BE2C (cell line): Measurements from ENCODE around the gene PCDHA1.
A peak's percentile ranks its signal among the peaks of the same experiment; 100 is the strongest.
"Not testable (repeated sequence)": the region's sequence is repeated elsewhere in the genome, so short reads cannot be mapped to it uniquely, and the experiment has no call there.

Experiments
- DNase-seq: peaks from one replicate; pipeline ENCODE4 v3.0.0-alpha.2; 2020
- H3K27me3 ChIP-seq: fragments of 250-450 bp; sonication (Bioruptor Pico); 2 replicates; pipeline ENCODE4 v1.5.1; 2020; ENCODE audit warnings: mild to moderate bottlenecking
- H3K36me3 ChIP-seq: fragments of 250-450 bp; sonication (Bioruptor Pico); 2 replicates; pipeline ENCODE4 v1.5.1; 2020; ENCODE audit warnings: mild to moderate bottlenecking
- H3K4me1 ChIP-seq: fragments of 250-450 bp; sonication (Bioruptor Pico); 2 replicates; pipeline ENCODE4 v1.5.1; 2020
- H3K4me3 ChIP-seq: 2 replicates; pipeline ENCODE4 v1.5.1; 2011; ENCODE audit warnings: low read depth, low read length
- H3K9me3 ChIP-seq: fragments of 250-450 bp; sonication (Bioruptor Pico); 2 replicates; pipeline ENCODE4 v1.5.1; 2020
- CTCF ChIP-seq: IDR thresholded peaks from 2 replicates; pipeline ENCODE4 v1.5.1; 2012; ENCODE audit warnings: mild to moderate bottlenecking, low read depth, low read length

Gene PCDHA1

GRCh38 chr5:140875085-140876065 lies 89.4 kb downstream of the PCDHA1 start, which contains the start of gene PCDHA12:
PCDHA12 (plus strand) TSS chr5:140875308; CDS start chr5:140875473, 165 bp downstream.
- Histone ChIP-seq H3K4me3 (no peak within 1 kb of the TSS), H3K4me1 (no peaks in the 10 kb centered on the region), H3K9me3 (no peaks in the 10 kb centered on the region), H3K36me3 (peaks cover 7% of the 10 kb centered on the region), H3K27me3 (no peaks in the 10 kb centered on the region)
- TF ChIP-seq CTCF, result 0 out of 2 replicates have a peak, but pooled peaks have one; percentile 25
- no peak for DNase-seq

DNA sequence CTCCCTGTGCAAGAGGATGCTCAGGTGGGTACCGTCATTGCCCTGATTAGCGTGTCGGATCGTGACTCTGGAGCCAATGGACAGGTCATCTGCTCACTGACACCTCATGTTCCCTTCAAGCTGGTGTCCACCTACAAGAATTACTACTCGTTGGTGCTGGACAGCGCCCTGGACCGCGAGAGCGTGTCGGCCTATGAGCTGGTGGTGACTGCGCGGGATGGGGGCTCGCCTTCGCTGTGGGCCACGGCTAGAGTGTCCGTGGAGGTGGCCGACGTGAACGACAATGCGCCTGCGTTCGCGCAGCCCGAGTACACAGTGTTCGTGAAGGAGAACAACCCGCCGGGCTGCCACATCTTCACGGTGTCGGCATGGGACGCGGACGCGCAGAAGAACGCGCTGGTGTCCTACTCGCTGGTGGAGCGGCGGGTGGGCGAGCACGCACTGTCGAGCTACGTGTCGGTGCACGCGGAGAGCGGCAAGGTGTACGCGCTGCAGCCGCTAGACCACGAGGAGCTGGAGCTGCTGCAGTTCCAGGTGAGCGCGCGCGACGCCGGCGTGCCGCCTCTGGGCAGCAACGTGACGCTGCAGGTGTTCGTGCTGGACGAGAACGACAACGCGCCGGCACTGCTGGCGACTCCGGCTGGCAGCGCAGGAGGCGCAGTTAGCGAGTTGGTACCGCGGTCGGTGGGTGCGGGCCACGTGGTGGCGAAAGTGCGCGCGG lies 90.8 kb downstream of the PCDHA1 start:
- H3K4me3 ChIP-seq, H3K4me1 ChIP-seq, DNase-seq, H3K27me3 ChIP-seq, H3K9me3 ChIP-seq, H3K36me3 ChIP-seq: not testable (repeated sequence)

DNA sequence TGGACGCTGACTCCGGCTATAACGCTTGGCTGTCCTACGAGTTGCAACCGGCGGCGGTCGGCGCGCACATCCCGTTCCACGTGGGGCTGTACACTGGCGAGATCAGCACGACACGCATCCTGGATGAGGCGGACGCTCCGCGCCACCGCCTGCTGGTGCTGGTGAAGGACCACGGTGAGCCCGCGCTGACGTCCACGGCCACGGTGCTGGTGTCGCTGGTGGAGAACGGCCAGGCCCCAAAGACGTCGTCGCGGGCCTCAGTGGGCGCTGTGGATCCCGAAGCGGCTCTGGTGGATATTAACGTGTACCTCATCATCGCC lies 91.3 kb downstream of the PCDHA1 start:
- no peak for TF ChIP-seq CTCF
- DNase-seq, result no peak
- H3K27me3 ChIP-seq, result no peaks in the 10 kb centered on the region
- H3K4me1 ChIP-seq, result no peaks in the 10 kb centered on the region
- H3K36me3 ChIP-seq, result peaks cover 7% of the 10 kb centered on the region; the same call in 1 of the 2 replicates
- no peak overlapping the region for H3K4me3 ChIP-seq
- H3K9me3 ChIP-seq, result no peaks in the 10 kb centered on the region

GRCh38 chr5:140881889-140882590 lies 96.1 kb downstream of the PCDHA1 start, which contains the start of gene PCDHA13:
PCDHA13 (plus strand) TSS chr5:140882124; CDS start chr5:140882269, 145 bp downstream.
- Histone ChIP-seq H3K9me3 (no peaks in the 10 kb centered on the region), H3K27me3 (no peaks in the 10 kb centered on the region), H3K4me1 (no peaks in the 10 kb centered on the region), H3K4me3 (no peak within 1 kb of the TSS), H3K36me3 (no peaks in the 10 kb centered on the region)
- no peak for DNase-seq
- TF ChIP-seq CTCF, result no peak

DNA sequence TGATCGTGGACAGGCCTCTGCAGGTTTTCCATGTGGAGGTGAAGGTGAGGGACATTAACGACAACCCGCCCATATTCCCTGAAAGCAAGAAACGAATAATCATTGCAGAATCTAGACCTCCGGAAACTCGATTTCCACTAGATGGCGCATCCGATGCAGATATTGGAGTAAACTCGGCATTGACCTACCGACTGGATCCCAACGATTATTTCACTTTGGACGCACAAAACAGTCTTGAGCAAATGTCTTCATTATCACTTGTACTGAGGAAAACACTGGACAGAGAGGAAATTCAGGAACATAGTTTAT lies 96.6 kb downstream of the PCDHA1 start:
- Histone ChIP-seq H3K27me3 (no peaks in the 10 kb centered on the region), H3K4me3 (no peak overlapping the region), H3K9me3 (no peaks in the 10 kb centered on the region), H3K4me1 (no peaks in the 10 kb centered on the region), H3K36me3 (no peaks in the 10 kb centered on the region)
- TF ChIP-seq CTCF, result peak; percentile 81
- DNase-seq, result peak; percentile 78

- TF ChIP-seq CTCF, result no peak
- no peaks in the 10 kb centered on the region for H3K36me3 ChIP-seq
- no peaks in the 10 kb centered on the region for H3K9me3 ChIP-seq
- no peak overlapping the region for H3K4me3 ChIP-seq
- no peak for DNase-seq
- no peaks in the 10 kb centered on the region for H3K4me1 ChIP-seq
- H3K27me3 ChIP-seq, result no peaks in the 10 kb centered on the region
These were observed 97.4 kb downstream of the PCDHA1 start for GRCh38 chr5:140883373-140883772.
